Measurements from ENCODE around the gene OR10G7.

DNA sequence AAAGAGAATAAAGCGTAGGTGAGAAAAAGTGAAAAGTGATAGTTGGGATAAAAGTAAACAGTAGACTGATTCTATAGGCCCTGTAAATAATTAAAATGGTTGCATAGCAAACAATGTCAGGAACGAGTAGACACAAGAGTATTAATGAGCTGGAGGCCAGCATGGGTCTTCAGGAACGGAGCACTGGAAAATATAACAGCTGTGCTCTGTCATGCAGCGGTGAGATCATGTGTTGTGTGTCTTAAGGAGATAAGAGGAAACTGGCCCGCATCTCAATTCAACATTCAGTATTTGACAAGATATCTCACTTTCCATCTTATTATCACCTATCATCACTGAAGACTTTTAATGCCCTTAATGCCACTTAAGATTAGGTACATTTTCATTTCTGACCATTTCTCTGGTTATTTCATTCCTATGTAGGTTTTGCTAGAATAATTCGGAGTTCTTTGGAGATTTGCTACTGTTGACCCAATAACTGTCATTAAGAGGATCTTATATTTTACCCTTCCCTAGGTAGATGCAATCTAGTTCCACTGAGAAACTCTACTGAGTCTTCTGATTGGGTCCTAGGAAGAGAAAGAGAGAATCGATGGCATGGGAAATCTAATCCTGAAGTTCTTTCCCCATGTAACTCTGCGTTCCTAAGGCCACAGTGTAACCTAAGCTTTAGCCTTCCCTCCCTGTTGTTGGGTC is 38.7 kb upstream of the OR10G7 start:
- TF ChIP-seq CTCF (IDR thresholded peaks at IDR 0.05; ENCODE audit: poor library complexity) (no peak), EZH2phosphoT487 (IDR thresholded peaks at IDR 0.05; ENCODE audit: low read depth, severe bottlenecking, unreplicated experiment) (no peak)
